GM04504 (cell line): Measurements from ENCODE around the gene TUBGCP6.

Experiments used
- DNase-seq: peaks from one replicate; pipeline ENCODE4 v3.0.0-alpha.2; 2012; ENCODE audit warnings: low read depth

TUBGCP6 gene

GRCh38 chr22:50182176-50183081 lies 62.4 kb downstream of the TUBGCP6 start:
- DNase-seq = no peak

GRCh38 chr22:50180727-50181521 lies 63.9 kb downstream of the TUBGCP6 start:
- no peak for DNase-seq

GRCh38 chr22:50179937-50180726 lies 64.7 kb downstream of the TUBGCP6 start:
- no peak for DNase-seq

GRCh38 chr22:50178871-50179869 lies 65.7 kb downstream of the TUBGCP6 start:
- no peak for DNase-seq

GRCh38 chr22:50178471-50178864 lies 66.4 kb downstream of the TUBGCP6 start:
- no peak for DNase-seq

GRCh38 chr22:50177537-50178470 lies 67.0 kb downstream of the TUBGCP6 start:
- no peak for DNase-seq

- no peak for DNase-seq
Observed at GRCh38 chr22:50176850-50177536, 67.8 kb downstream of the TUBGCP6 start.

- no peak for DNase-seq
Observed at GRCh38 chr22:50175921-50176849, 68.6 kb downstream of the TUBGCP6 start.

GRCh38 chr22:50175191-50175461 lies 69.7 kb downstream of the TUBGCP6 start:
- DNase-seq = no peak

- no peak for DNase-seq
Observed at GRCh38 chr22:50174382-50175190, 70.2 kb downstream of the TUBGCP6 start.

GRCh38 chr22:50173983-50174355 lies 70.9 kb downstream of the TUBGCP6 start:
- DNase-seq = no peak

- no peak for DNase-seq
Observed at GRCh38 chr22:50173311-50173982, 71.4 kb downstream of the TUBGCP6 start.

- DNase-seq = no peak
Observed at GRCh38 chr22:50171965-50172421, 72.8 kb downstream of the TUBGCP6 start.

GRCh38 chr22:50171319-50171964 lies 73.4 kb downstream of the TUBGCP6 start:
- DNase-seq = no peak

GRCh38 chr22:50170453-50171318 lies 74.1 kb downstream of the TUBGCP6 start, which contains the start of gene PANX2:
Gene PANX2, plus strand, starts transcription at chr22:50170731. Its CDS starts 0 bp downstream, at chr22:50170731.
- no peak for DNase-seq
